Ramos (cell line): ENCODE measurements around the gene NACAD.

Experiments
- in situ Hi-C: fragments of 300-500 bp; cut with MboI; formaldehyde crosslinking; loops from one replicate; pipeline ENCODE4 v1.14.3; 2022; ENCODE audit warnings: low sequenced_read_pairs; ENCODE audit not compliant: unreplicated experiment

The NACAD gene, protein sequence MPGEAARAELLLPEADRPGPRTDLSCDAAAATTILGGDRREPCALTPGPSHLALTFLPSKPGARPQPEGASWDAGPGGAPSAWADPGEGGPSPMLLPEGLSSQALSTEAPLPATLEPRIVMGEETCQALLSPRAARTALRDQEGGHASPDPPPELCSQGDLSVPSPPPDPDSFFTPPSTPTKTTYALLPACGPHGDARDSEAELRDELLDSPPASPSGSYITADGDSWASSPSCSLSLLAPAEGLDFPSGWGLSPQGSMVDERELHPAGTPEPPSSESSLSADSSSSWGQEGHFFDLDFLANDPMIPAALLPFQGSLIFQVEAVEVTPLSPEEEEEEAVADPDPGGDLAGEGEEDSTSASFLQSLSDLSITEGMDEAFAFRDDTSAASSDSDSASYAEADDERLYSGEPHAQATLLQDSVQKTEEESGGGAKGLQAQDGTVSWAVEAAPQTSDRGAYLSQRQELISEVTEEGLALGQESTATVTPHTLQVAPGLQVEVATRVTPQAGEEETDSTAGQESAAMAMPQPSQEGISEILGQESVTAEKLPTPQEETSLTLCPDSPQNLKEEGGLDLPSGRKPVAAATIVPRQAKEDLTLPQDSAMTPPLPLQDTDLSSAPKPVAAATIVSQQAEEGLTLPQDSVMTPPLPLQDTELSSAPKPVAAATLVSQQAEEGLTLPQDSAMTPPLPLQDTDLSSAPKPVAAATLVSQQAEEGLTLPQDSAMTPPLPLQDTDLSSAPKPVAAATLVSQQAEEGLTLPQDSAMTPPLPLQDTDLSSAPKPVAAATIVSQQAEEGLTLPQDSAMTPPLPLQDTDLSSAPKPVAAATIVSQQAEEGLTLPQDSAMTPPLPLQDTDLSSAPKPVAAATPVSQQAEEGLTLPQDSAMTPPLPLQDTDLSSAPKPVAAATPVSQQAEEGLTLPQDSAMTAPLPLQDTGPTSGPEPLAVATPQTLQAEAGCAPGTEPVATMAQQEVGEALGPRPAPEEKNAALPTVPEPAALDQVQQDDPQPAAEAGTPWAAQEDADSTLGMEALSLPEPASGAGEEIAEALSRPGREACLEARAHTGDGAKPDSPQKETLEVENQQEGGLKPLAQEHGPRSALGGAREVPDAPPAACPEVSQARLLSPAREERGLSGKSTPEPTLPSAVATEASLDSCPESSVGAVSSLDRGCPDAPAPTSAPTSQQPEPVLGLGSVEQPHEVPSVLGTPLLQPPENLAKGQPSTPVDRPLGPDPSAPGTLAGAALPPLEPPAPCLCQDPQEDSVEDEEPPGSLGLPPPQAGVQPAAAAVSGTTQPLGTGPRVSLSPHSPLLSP (N-terminal part only)

DNA sequence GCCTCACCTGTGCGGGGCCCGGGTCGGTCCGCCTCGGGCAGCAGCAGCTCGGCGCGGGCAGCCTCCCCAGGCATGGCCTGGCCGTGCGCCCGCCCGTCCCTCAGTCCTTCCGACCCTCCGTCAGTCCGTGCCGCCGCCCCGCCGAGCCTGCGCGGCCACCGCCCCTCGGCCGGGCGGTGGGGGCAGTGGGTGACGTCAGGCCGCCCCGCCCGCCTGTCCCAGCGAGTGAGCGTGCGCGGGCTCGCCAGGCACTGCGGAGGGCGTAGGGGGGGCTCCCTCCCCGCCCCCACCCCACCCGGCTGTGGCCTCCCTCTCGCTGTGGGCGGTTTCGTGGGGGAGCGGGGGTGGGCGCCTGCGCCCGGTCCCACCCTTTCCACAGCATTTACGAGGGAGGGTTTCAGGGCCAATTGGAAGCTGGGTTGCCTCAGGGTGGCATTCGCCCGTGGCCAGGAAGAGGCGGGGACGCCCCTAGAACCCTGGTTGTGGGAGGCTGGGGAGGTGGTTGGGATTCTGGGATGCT is at the start of gene NACAD:
Gene NACAD, minus strand, starts transcription at position 149 of the 520 bp plus-strand sequence. Its CDS starts 75 bp downstream, at position 74.
- in situ Hi-C loops, result no loop called here

GRCh38 chr7:45136106-45137060 is 47.6 kb upstream of the NACAD start:
- in situ Hi-C loops, result loop anchor here (10.0 kb wide), 3 partner anchors 162 to 542 kb away; partner anchors contain the start of gene MYO1G

GRCh38 chr7:45133877-45134276 is 45.1 kb upstream of the NACAD start:
- in situ Hi-C loops, result loop anchor here (10.0 kb wide), 3 partner anchors 159 to 539 kb away; partner anchors contain the start of gene MYO1G

DNA sequence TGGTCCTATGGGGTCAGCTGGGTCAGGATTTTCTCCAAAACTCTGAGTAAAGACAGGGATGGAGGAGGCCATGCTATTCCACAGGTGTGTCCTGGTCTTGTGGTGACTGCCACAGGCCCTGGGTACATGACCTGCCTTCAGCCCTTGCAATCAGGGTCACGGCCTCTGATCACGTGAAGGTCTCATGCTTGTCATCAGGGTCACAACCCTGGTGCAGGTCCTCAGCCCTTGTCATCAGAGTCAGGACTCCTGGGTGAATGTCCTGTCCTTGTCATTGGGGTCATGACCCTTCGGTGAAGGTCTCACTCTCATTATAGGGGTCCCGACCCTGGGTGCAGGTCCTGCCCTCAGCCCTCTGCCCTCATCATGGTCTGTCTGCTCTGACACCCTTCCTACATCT is 44.6 kb upstream of the NACAD start:
- in situ Hi-C loops, result loop anchor here (10.0 kb wide), 3 partner anchors 159 to 539 kb away; partner anchors contain the start of gene MYO1G

GRCh38 chr7:45132708-45133320 is 44.0 kb upstream of the NACAD start:
- in situ Hi-C loops, result loop anchor here (10.0 kb wide), 3 partner anchors 158 to 538 kb away; partner anchors contain the start of gene MYO1G

GRCh38 chr7:45131891-45132290 is 43.1 kb upstream of the NACAD start:
- in situ Hi-C loops, result loop anchor here (10.0 kb wide), 3 partner anchors 157 to 537 kb away; partner anchors contain the start of gene MYO1G

GRCh38 chr7:45130910-45131309 is 42.1 kb upstream of the NACAD start:
- in situ Hi-C loops, result loop anchor here (10.0 kb wide), 3 partner anchors 156 to 536 kb away; partner anchors contain the start of gene MYO1G

GRCh38 chr7:45129906-45130305 is 41.1 kb upstream of the NACAD start:
- in situ Hi-C loops, result loop anchor here (10.0 kb wide), 3 partner anchors 155 to 535 kb away; partner anchors contain the start of gene MYO1G

DNA sequence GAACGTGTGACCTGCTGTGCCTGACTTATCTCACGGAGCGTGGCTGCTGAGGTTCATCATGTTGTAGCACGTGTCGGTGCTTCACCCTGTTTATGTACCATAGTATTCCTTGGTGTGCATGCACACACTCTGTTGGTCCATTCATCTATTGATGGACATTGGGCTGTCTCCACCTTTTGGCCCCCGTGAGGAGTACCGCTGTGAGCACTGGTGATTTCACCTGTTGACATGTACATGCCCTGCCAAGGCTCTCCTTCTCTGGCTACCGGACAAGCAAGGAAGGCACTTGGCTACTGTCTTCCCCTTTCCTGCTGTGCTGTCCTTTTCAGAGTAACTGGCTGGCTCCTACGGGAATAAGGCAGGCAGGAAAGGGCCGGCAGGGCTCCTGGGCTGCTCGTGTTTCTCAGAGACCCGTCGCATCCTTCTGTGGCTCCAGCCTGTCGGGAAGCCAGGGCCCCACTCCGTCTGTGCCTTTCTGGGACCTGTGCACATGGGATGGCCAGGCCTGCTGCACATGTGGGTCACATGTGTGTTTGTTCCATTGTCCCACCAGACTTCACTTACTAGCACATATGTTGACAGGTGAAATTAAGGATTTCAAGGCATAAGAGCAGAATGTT is 40.5 kb upstream of the NACAD start:
- in situ Hi-C loops, result no loop called here

DNA sequence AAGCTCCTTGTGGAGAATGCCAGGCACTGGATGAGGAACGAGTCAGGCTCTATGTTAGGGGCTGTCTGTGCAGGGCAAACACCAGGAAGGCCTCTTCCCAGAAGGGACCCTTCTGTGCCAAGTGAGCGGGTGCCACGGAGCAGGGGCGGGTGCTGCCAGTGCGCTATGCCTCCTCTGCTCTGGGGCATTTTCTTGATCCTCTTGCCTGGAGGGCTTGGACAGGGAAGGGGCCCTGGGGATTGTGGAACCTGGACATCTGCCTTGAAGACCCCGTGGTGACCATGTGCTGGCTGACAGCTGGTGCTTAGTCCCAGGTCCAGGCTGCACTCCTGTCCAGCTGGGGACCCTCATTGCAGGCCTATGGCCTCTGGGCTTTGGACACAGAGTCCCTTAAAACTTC is 38.2 kb upstream of the NACAD start:
- in situ Hi-C loops, result no loop called here

GRCh38 chr7:45126201-45126600 is 37.4 kb upstream of the NACAD start:
- in situ Hi-C loops, result no loop called here

- in situ Hi-C loops, result no loop called here
Measured at GRCh38 chr7:45125193-45125904, 36.6 kb upstream of the NACAD start.

GRCh38 chr7:45123913-45124710 is 35.3 kb upstream of the NACAD start:
- in situ Hi-C loops, result no loop called here

- in situ Hi-C loops, result no loop called here
Measured at GRCh38 chr7:45122975-45123860, 34.4 kb upstream of the NACAD start.

DNA sequence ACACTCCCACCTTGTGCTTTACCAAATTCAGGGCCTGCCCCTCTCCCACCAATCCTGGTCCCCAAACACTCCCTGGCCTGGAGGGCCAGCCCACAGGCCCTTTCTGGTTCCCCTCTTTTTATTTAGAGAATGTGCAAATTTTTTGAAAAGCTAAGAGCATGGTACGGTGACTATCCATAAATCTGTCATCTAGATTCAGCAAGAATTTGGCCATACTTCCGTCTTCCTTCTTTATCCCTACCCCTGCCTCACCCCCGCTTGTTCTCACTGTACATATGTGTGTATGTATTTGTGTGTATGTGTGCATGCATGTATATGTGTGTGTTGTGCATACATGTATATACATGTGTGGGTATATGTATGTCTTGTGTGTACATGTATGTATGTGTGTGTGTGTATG is 30.8 kb upstream of the NACAD start:
- in situ Hi-C loops, result no loop called here
